ENCODE results near the gene PTPRN2.

- TF ChIP-seq CTCF (IDR thresholded peaks at IDR 0.05) (no peak), ZFX (IDR thresholded peaks at IDR 0.05; ENCODE audit: borderline replicate concordance) (no peak)
Observed at GRCh38 chr7:157555944-157556641, 1031.5 kb downstream of the PTPRN2 start.
